Activated CD4-positive, CD25-positive, alpha-beta regulatory T cell treated with anti-CD3 and anti-CD28 coated beads, Interleukin-2, amount 50 U/mL, for 24 hours (primary cell): Measurements from ENCODE around the gene CENPN.

Experiments
- ATAC-seq, 2 donors: fragments of 150-1000 bp; cut with Tn5 transposase; one replicate each; pipeline ENCODE4 v1.10.0; 2021; ENCODE audit warnings: mild to moderate bottlenecking in 1 of 2, moderate library complexity in 1 of 2

CENPN gene

GRCh38 chr16:81035975-81036750 is 29.1 kb downstream of the CENPN start:
- peak; percentile 70 to 73 for ATAC-seq

GRCh38 chr16:81036751-81037350 is 29.8 kb downstream of the CENPN start:
- ATAC-seq: no peak

GRCh38 chr16:81040131-81040530 is 33.1 kb downstream of the CENPN start:
- ATAC-seq: no peak

- no peak for ATAC-seq
These were observed 33.8 kb downstream of the CENPN start for GRCh38 chr16:81040842-81041241.

GRCh38 chr16:81041696-81042095 is 34.7 kb downstream of the CENPN start:
- ATAC-seq: no peak

- ATAC-seq: no peak
These were observed 35.8 kb downstream of the CENPN start for GRCh38 chr16:81042821-81043220.

GRCh38 chr16:81053761-81054160 is 46.7 kb downstream of the CENPN start:
- ATAC-seq: no peak

- ATAC-seq: no peak
These were observed 53.7 kb downstream of the CENPN start for GRCh38 chr16:81060576-81061306.

GRCh38 chr16:81061307-81061640 is 54.3 kb downstream of the CENPN start:
- ATAC-seq: no peak

GRCh38 chr16:81061871-81062608 is 55.0 kb downstream of the CENPN start:
- ATAC-seq: no peak

GRCh38 chr16:81066681-81067080 is 59.7 kb downstream of the CENPN start:
- no peak for ATAC-seq

GRCh38 chr16:81067166-81067565 is 60.2 kb downstream of the CENPN start:
- no peak for ATAC-seq

- no peak for ATAC-seq
These were observed 62.0 kb downstream of the CENPN start for GRCh38 chr16:81069063-81069462.

- ATAC-seq: no peak
These were observed 64.0 kb downstream of the CENPN start for GRCh38 chr16:81070979-81071378.

- ATAC-seq: no peak
These were observed 64.8 kb downstream of the CENPN start for GRCh38 chr16:81071805-81072204.

- no peak for ATAC-seq
These were observed 66.7 kb downstream of the CENPN start for GRCh38 chr16:81073560-81074330.

GRCh38 chr16:81076566-81077075 is 69.6 kb downstream of the CENPN start:
- peak; percentile 80 to 83 for ATAC-seq

GRCh38 chr16:81077076-81077940 is 70.3 kb downstream of the CENPN start, which contains the start of gene C16orf46:
Gene C16orf46, minus strand, starts transcription at chr16:81077238. Its CDS starts 13,283 bp downstream, at chr16:81063955.
- peak; percentile 90 to 91 for ATAC-seq

- ATAC-seq: no peak
These were observed 73.2 kb downstream of the CENPN start for GRCh38 chr16:81080233-81080632.

- no peak for ATAC-seq
These were observed 74.0 kb downstream of the CENPN start for GRCh38 chr16:81081014-81081413.
